Adrenal gland (tissue), 12 donors: ENCODE measurements around the gene NNT. TPM values are rescaled to one million over a fixed set of nuclear protein-coding genes. Genes with fewer than 3 reads are reported as not detected.

Source experiments
- DNase-seq, 7 donors: peaks; one replicate each; pipeline ENCODE4 v3.0.0-alpha.2; 2019 to 2020
- H3K27ac ChIP-seq, 5 donors: fragments of 200-600 bp; sonication (generic) in 4 of 5; 1 replicate in 3 of 5; 2 replicates in 2 of 5; pipeline versions ENCODE4 v1.5.1 to v1.8.0; 2016 to 2020; ENCODE audit warnings: mild to moderate bottlenecking in 1 of 5
- H3K27me3 ChIP-seq: fragments of 200-600 bp; 2 replicates; pipeline ENCODE4 v1.8.0; 2021
- H3K36me3 ChIP-seq, 2 donors: fragments of 200-600 bp; replicated peaks in 1 of 2; 1 replicate in 1 of 2; 2 replicates in 1 of 2; pipeline versions ENCODE4 v1.5.1 to v1.8.0; 2018 to 2022
- H3K4me1 ChIP-seq, 2 donors: fragments of 200-600 bp; replicated peaks in 1 of 2; 1 replicate in 1 of 2; 2 replicates in 1 of 2; pipeline versions ENCODE4 v1.5.1 to v1.8.0; 2018 to 2021
- H3K4me3 ChIP-seq, 4 donors: fragments of 200-600 bp; sonication (generic) in 3 of 4; one replicate each; pipeline ENCODE4 v1.5.1; 2016 to 2018
- H3K9me3 ChIP-seq, 3 donors: fragments of 200-600 bp; sonication (generic) in 1 of 3; replicated peaks in 1 of 3; 1 replicate in 2 of 3; 2 replicates in 1 of 3; pipeline versions ENCODE4 v1.5.1 to v1.8.0; 2016 to 2021
- CTCF ChIP-seq, 6 experiments: fragments of 450-650 bp in 4 of 6; fragments of 200-600 bp in 2 of 6; sonication (generic) in 1 of 6; IDR thresholded peaks; 1 replicate in 5 of 6; 2 replicates in 1 of 6; pipeline versions ENCODE4 v1.5.1 to v1.8.0; 2016 to 2021; ENCODE audit warnings: antibody characterized with exemption in 6 of 6, mild to moderate bottlenecking in 2 of 6, moderate library complexity in 1 of 6
- POLR2A ChIP-seq, 2 donors: fragments of 450-650 bp; IDR thresholded peaks; one replicate each; pipeline ENCODE4 v1.6.1; 2017; ENCODE audit warnings: antibody characterized with exemption in 2 of 2, mild to moderate bottlenecking in 2 of 2, moderate library complexity in 1 of 2
- WGBS, 4 donors: extraction: QIAGEN DNeasy Blood & Tissue Kit in 2 of 4; methylation state at CpG; one replicate each; pipeline versions ENCODE4 v1.1.5 to v1.1.7; 2013 to 2017; 5-methylcytosine and 5-hydroxymethylcytosine counted together
- intact Hi-C, 2 donors: fragments of 100-400 bp; cut with DNase I; formaldehyde crosslinking; loops; one replicate each; pipeline versions ENCODE4 v1.14.1 to v1.15.0; 2022 to 2023
- polyA plus RNA-seq, 3 donors: library from polyadenylated mRNA; stranded (reverse); fragments of 200-250 nt in 2 of 3; fragments of 350-450 nt in 1 of 3; fragmentation: Illumina TruSeq in 1 of 3; extraction: RNeasy Lipid Tissue Mini Kit (QIAGEN cat#74804) in 1 of 3; gene quantifications; one replicate each; pipeline ENCODE4 v1.2.3, GENCODE V29; 2013 to 2014
- total RNA-seq, 9 donors: library from RNA; depleted of rRNA in 4 of 9; stranded (reverse); fragments of >200 nt in 4 of 9; fragments of 120-200 nt in 1 of 9; fragmentation: NEBNext Ultra II Directional in 1 of 9; extraction: Animal tissue kit (Norgen Biotek cat#: 25700) in 1 of 9; gene quantifications; one replicate each; pipeline versions ENCODE4 v1.1.0 to v1.2.4, GENCODE V29; 2013 to 2023
- donor health status: healthy with polysubstance abuse.
- donor health status: Bipolar disorder and iron deficiency.
- donor health status: DM: yes; HTN: yes; CAD: no.
- donor health status: DM: no; HTN: no; CAD: no.
- donor health status: DM: no; HTN: no; CAD: no.
- donor health status: DM: yes; HTN: yes; CAD: no.

Gene NNT
- total and polyA plus RNA-seq, 12 donors: 6.9 to 104 (median 59.1) TPM

DNA sequence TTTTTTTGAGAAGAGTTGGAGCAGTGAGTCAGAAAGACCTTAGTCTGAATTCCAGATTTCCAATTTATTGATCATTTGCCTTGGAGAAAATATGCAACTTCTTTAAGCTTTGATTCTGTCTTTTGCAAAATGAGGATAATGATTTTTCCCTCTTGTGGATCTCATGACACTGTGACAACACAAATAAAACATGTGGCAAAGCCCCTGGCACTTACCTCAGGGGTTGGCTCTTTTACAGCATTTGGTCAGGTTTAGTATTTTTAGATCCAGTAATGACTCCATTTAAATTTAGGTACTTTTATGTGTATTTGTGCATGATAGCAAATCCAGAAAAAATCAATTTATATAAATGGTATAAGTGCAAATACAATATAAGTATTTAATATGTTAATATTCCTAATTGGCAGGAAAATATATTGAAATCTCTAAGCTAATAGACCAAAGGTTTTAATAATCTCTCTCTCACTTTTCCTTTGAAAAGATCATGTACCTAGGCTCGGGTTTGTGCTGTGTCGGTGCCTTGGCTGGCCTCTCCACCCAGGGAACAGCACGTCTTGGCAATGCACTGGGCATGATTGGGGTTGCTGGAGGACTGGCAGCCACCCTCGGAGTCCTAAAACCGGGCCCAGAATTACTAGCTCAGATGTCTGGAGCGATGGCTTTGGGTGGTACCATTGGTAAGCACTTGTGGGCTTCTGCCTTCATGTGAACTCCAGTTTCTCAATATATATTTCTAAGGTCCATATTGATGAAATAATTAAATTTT is 49.7 kb downstream of the NNT start:
- H3K9me3 ChIP-seq: no peaks in the 10 kb centered on the region
- no peak overlapping the region for H3K27ac ChIP-seq
- no peak for DNase-seq
- no peaks in the 10 kb centered on the region for H3K27me3 ChIP-seq
- H3K4me3 ChIP-seq: no peak overlapping the region
- intact Hi-C loops: no loop called here
- peaks cover 0 to 2% of the 10 kb centered on the region in 2 donors for H3K4me1 ChIP-seq
- 89 to 98% (median 97%) methylated on average over 6 of the region's 6 CpGs for WGBS, 4 donors
- no peak for TF ChIP-seq CTCF (IDR thresholded peaks at IDR 0.05)
- TF ChIP-seq POLR2A (IDR thresholded peaks at IDR 0.05): no peak
- peaks cover 0 to 46% of the 10 kb centered on the region in 2 donors for H3K36me3 ChIP-seq

DNA sequence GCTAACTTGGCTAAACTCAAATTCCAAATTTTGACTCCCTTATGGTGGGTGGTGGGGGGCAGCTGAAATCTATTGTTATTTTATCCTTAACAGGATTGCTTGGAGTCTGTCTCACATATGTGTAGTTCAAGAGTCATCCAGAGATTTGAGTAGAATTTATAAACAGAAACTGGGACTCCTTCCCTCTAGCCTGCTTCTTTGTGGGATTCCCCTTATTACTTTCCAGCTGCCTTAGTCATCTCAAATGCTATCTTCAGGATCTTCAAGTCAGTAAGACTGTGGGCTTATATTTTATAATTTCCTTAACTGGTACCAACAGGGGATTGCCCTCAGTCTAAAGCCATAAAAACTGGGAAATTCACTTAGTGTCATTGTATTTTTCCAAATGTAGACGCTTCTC is 55.5 kb downstream of the NNT start:
- 82 to 96% (median 90%) methylated on average over 1 of the region's 1 CpG for WGBS, 4 donors
- H3K4me1 ChIP-seq: no peaks in the 10 kb centered on the region
- no peaks in the 10 kb centered on the region for H3K9me3 ChIP-seq
- DNase-seq: no peak
- H3K27me3 ChIP-seq: no peaks in the 10 kb centered on the region
- peaks cover 0 to 20% of the 10 kb centered on the region in 2 donors for H3K36me3 ChIP-seq
- intact Hi-C loops: no loop called here
- no peak overlapping the region for H3K27ac ChIP-seq
- H3K4me3 ChIP-seq: no peak overlapping the region
- TF ChIP-seq CTCF (IDR thresholded peaks at IDR 0.05): no peak
- TF ChIP-seq POLR2A (IDR thresholded peaks at IDR 0.05): no peak

DNA sequence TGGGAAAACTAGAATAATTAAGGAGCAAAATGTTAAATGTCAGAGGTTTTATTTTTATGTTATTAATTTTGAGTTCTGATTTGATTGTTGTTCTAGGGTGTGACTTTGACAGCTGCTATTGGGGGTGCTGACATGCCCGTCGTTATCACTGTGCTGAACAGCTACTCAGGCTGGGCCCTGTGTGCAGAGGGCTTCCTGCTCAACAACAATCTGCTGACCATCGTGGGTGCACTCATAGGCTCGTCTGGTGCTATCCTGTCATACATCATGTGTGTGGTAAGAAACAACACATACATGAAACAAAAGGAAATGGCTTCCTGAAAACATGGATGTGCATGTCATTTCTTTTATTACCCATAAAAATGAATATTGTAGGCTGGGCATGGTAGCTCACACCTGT is 56.1 kb downstream of the NNT start:
- WGBS, 4 donors: 84 to 90% (median 89%) methylated on average over 4 of the region's 4 CpGs
- TF ChIP-seq CTCF (IDR thresholded peaks at IDR 0.05): no peak
- Histone ChIP-seq H3K9me3 (no peaks in the 10 kb centered on the region), H3K4me1 (no peaks in the 10 kb centered on the region), H3K4me3 (no peak overlapping the region), H3K27ac (no peak overlapping the region), H3K36me3 (peaks cover 0 to 18% of the 10 kb centered on the region in 2 donors), H3K27me3 (no peaks in the 10 kb centered on the region)
- intact Hi-C loops: no loop called here
- no peak for DNase-seq

- no peak overlapping the region for H3K27ac ChIP-seq
- no peaks in the 10 kb centered on the region for H3K27me3 ChIP-seq
- H3K4me1 ChIP-seq: peaks cover 0 to 8% of the 10 kb centered on the region in 2 donors
- intact Hi-C loops: no loop called here
- TF ChIP-seq POLR2A (IDR thresholded peaks at IDR 0.05) (no peak), CTCF (IDR thresholded peaks at IDR 0.05) (peak; percentile 43 to 69 (median 52))
- no peak overlapping the region for H3K4me3 ChIP-seq
- no peaks in the 10 kb centered on the region for H3K9me3 ChIP-seq
- DNase-seq: peak; percentile 30 to 70 (median 54)
- peaks cover 0 to 18% of the 10 kb centered on the region in 2 donors for H3K36me3 ChIP-seq
- 23 to 68% (median 49%) methylated on average over 1 to 2 of the region's 2 CpGs for WGBS, 4 donors
These were observed 58.1 kb downstream of the NNT start for GRCh38 chr5:43661102-43661501.
